Left forelimb (tissue), 1 donor: ENCODE results near the gene MREG.
"Not testable (repeated sequence)": the region's sequence is repeated elsewhere in the genome, so short reads cannot be mapped to it uniquely, and the experiment has no call there.

Experiments
- DNase-seq: peaks from one replicate; pipeline ENCODE4 v3.0.0-alpha.2; 2018; ENCODE audit warnings: low spot score

The MREG gene

DNA sequence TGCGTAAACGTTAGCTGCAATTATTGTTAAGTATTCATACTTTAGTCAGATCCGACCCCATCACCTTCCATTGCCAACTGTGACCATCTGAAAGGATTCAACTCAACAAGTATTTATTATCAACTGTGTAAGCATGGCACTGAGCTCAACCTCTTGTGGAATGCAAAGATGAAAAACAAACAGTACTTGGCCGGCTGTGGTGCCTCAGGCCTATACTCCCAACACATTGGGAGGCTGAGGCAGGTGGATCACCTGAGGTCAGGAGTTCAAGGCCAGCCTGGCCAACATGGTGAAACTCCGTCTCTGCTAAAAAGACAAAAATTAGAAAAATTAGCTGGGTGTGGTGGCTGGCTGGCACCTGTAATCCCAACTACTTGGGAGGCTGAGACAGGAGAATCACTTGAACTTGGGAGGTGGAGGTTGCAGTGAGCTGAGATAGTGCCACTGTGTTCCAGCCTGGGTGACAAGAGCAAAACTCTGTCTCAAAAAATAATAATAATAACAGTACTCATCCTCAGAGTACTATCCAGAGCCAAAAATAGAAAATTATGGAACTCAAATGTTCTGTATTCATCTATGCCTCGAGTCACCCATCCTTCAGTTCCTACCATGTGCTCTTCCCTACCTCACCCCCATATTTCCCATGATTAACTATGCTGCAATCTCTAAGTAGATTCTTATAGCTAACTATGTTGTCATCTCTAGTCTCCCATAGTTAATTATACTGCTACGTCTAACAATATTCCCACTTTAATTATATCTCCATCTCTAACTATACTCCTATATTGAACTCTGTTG is 8.6 kb upstream of the MREG start:
- DNase-seq: no peak

DNA sequence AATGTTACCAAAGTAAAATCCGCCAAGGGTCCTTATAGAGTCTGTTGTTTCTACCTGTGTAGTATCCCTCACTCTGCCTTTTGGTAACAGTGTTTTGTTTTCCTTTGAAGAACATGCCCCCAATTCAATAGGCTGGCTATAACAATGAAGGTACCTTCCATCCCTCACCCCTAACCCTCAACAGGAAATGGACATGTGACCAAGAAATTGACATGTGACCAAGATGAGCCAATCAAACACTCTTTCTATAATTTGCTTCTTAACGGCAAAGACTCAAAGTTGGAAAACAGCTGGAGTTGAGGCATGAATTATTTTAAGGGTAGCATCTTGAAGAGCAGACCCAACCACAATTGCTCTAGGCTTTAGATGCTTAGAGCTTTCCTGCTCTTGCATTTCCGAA is 5.4 kb upstream of the MREG start:
- no peak for DNase-seq

DNA sequence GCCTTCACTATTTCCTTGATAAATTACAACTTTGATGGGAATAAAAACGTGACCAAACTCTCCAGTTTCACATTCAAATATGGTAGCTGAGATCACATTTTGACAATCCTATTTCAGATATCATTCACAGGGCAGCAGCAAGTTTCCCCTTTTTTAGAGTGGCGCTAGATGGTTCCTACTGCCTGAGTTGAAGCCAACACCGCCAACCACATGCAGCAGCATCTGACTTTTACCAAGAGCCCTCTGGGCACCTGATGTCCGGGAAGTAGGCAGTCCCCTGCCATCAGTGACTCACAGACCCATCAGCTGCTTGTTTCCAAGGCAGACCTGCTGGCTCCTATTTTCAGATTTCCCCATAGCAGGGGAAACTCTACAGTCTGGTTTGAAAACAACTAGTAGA is 4.0 kb upstream of the MREG start:
- DNase-seq: no peak

DNA sequence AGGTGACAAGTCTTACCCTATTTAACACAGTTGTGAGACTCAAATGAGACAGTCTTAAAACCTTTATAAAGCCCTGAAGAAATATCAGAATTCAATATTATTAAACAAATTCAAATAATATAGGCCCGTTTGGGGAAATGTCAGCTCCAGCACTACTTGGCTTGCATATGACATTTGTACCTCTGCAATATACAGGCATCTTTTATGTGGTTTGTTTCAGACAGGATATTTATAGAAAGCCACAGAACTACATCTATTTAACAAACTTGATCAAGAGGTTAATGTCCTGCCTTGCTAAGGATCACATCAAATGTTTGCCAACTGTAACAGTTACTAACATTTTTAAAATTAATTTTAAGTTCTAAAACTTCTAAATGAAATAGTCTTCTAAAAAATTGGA is 3.2 kb upstream of the MREG start:
- DNase-seq: no peak

DNA sequence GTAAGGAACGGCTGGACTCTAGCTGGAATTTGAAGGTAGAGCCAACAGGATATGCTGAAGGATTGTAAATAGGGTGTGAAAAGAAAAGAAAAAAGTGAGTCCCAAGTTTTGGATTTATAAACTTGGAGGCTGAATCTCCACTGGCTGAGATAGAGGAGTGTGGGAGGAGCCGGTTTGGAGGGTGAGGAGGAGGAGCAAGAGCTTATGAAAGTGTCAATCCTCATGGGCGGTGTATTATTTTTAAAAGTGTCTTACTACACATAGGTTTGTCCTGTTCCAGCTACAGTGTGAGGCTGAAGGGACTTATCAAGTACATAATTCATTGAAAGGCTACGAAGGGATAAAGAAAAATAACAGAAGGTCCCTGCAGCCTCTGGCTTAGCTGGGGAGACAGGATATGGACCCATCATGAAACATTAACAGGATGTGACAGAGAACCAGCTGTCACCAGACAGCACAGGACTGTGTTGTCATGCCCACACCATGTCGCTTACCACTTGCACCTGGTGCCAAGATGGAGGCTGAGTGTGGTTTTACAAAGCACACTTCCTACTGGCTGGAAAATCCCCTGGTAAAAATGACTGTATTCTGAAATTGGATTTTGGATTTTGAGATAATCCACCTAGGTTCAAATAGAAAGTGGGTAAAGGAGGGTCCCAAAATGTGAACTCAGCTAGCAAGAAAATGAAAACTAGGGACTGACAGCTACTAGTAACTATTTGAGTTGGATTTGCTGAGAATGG is 2.5 kb upstream of the MREG start:
- no peak for DNase-seq

DNA sequence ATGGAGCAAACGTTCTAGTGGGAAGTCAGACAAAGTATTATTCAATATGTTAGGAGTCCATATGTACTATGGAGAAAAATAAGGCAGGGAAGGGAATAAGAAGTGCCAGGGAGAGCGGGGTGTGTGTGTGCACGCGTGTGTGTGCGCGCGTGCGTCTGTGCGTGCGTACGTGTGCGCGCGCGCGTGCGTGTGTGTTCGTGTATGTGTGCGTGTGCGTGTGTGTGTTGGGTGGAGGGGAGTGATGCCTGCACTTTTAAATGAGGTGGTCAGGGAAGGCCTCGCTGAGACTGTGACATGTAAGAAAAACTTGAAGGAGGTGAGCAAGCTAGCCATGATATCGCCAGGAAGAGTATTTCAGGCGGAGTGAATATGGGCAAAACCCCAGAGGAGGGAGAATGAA is 1.6 kb upstream of the MREG start:
- no peak for DNase-seq

DNA sequence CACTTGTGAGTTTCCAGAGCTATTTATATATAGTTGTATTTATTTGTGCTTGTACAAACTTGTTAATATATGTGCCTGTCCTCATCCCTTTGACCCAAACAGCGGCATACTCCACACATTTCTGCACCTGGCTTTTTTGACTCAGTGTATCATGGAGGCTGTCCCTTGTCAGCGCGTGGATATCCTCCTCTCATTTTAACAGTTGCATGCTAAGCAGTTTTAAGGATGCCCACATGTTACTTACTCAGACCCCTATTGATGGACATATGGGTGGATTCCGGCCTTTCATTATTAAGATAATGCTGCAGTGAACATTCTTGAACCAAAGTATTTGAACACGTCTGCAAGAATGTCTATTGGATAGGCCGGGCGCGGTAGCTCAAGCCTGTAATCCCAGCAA is 655 bp upstream of the MREG start:
- DNase-seq: no peak

DNA sequence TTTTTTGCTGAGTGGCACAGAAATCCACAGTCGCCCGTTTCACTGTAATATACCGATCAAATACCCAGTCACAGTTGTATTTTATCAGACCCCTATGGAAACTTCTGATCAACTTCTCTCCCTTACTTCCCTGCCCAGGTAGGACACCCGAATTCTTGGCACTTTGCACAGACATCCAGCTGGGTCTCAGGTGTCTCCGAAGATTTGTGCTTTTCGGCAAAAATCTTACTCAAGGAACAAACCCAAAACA is 596 bp downstream of the MREG start:
- no peak for DNase-seq

DNA sequence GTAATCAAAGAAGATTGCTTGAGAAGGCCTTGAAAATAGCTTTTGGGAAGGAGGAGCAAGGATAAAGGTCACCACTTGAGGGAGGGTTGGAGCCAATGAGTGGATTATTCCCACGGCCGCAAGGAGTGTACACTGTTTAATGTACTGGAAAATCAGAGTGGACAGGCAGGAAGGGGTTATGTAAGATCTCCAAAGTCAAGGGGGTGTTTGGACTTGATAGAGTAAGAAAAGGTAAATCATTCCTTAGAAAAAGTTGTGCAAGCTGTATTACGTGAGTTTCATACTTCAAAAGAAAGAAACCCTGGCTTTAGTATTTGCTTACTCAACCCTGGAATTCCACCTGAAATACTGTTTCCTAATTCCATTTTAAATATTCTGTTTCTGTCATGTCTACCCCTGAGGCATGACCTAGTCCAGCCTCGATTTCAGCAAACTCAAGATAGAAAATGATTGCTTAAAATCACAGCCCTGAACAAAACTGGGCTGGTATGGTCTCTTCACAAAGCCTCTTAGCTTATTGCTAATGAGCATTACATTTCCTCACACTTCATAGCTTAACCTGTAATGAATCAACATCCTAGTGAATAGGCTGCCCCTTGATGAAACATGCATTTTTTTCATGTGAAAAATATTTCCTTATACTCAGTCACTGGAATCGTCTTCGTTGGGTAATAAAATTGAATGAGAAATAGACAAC is 1.1 kb downstream of the MREG start:
- DNase-seq: no peak

DNA sequence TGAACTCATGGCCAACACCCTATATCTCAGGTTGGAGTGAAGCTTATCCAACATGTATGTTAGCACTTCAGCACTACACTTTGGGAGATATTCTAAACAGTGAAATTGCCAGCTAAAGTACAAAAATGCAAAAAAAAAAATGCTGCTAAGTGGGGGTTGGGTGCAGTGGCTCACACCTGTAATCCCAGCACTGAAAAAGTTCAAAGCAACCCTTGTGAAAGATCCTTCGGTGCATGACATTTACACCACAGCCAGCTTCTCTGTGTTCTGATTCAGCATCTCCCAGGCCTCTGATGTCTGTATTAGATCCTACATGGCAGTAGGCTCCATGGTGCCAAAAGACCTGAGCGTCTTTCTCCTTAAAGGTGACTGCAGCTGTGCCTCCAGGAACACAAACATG is 4.1 kb downstream of the MREG start:
- DNase-seq: not testable (repeated sequence)

DNA sequence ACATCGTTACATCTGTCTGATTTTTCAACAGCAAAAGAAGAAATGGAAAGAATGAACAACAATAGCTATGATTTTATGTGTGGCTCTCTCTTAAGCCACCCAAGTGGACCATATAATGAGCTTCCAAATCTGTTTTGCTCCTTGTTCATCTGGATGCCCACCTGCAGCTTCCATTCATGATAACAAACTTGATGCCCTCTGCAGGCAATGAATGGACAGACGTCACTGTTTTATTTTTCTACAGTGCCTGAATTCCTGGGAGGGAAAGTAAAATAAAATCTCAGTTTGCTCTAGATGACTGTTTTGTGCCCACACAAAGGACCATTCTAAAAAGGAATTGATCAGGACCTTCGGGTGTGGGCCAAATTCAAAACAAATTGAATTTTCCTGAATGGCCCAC is 5.0 kb downstream of the MREG start:
- no peak for DNase-seq

DNA sequence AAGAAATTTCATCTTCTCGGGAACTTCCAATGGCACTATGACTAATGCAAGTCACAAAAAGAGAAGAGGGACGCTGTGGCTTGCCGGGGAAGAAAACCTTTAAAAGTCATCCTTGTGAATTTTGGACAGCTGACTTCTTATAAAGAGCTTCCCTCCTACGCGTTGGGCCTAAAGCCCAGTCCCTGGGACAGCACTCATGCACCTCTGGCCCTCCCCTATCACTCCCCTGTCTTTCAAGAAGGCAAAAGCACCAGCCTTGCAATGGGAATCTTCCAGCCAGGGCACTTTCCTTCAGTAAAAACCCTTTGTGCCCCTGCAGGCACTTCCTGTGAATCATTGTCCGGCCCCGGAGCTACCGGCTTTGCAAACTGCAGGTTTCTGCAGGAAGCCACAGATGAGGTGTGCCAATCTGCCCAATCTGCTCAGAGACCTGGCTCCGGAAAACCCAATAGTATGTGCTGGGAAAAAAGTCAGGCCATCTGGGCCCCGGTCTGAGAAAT is 7.1 kb downstream of the MREG start:
- DNase-seq: no peak

DNA sequence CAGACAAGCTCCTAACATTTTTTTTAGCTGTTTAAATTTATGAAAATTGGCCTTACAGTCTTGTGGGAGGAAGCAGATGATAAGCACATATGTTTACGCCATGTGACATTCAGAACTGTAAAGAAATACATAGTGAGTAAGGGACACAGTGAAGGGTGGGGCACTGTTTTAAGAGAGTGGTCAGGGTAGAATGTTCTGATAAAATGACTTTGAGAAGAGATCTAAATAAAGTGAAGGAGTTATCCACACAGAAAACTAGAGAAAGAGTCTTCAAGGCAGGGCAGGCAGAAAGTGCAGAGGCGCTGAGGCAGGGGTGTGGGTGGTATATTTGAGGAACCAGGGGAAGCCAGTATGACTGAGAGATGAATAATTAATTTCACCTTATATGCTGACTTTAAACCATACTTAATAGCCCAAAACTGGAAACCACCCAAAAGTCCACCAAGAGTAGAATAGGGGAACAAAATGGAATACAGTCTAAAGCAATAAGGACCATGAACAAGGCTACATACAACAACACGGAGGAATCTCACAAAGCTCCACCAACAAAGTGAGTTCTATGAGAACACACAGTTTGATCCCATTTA is 8.6 kb downstream of the MREG start:
- no peak for DNase-seq

DNA sequence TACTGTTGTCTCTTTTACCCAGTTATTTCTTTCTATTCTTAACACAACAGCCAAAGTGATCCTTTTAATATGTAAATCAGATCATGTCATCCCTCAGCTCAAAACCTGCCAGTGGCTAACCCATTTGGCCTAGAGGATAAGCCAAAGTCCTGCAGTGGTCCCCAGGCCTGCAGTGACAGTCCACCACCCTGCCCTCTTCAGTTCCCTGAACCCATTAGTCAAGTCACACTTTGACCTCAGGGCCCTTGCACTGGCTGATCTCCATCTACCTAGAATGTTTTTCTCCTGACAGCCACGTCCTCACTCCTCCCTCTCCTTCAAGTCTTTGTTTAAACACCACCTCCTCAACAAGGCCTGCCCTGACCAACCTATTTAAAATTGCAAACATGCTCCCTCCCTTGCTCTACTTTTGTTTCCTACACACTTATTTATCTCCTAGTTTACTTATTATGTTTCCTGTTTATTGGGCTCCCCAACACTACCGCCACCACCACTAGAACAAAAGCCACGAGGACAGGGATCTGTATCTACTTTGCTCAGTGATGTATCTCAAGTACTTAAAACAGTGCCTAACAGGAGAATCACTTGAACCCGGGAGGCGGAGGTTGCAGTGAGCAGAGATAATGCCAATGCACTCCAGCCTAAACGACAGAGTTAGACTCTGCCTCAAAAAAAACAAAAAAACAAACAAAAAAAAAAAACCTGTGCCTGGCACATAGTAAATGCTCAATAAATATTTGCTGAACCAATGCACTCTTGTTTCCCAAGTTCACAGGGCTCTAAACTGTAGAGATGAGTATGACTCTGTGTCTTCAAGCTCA is 9.3 kb downstream of the MREG start:
- DNase-seq: no peak

DNA sequence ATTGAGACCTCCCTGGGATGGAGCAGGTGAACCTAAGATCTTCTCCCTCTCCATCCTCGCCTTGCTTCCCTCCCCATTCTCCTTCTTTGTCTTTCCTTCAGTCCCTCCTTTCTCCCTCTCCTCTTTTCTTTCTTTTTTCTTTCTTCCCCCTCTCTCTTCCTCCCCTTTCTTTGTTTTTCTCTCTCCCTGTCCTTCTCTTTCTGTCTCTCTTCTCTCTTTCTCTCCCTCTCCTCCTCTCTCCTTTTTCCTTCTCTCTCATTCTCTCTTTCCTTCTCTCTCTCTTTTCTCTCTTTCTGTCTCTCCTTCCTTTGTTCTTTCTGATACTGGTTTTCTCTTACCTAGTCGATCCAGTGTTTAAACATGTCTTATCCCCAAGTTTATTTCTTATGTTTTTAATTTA is 10.7 kb downstream of the MREG start:
- DNase-seq: no peak

DNA sequence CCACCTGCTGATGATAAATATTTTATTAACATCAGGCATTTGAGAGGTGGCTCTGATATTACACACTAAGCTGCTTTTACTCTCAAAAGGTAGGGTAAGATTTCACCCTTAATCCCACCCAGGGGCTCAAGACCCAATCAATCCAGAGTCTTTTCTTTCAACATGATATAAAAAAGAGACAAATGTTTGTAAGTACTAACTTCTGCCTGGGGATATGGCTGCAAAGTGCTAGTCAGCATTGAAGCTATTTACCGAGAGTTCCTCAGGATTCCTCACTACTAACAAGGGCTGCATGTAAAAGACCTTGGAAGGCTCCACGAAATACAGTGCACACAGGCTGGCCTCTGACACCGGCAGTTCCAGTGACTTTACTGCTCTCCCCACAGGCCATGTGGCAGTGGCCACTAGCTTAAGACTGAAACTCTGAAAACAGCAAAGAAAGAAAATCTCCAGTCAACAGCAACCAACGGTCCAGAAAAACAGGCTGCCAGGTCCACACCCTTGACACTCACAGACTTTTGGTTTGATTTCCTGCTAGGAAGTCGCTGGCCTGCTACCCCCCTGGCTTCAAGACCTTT is 11.2 kb downstream of the MREG start:
- no peak for DNase-seq

DNA sequence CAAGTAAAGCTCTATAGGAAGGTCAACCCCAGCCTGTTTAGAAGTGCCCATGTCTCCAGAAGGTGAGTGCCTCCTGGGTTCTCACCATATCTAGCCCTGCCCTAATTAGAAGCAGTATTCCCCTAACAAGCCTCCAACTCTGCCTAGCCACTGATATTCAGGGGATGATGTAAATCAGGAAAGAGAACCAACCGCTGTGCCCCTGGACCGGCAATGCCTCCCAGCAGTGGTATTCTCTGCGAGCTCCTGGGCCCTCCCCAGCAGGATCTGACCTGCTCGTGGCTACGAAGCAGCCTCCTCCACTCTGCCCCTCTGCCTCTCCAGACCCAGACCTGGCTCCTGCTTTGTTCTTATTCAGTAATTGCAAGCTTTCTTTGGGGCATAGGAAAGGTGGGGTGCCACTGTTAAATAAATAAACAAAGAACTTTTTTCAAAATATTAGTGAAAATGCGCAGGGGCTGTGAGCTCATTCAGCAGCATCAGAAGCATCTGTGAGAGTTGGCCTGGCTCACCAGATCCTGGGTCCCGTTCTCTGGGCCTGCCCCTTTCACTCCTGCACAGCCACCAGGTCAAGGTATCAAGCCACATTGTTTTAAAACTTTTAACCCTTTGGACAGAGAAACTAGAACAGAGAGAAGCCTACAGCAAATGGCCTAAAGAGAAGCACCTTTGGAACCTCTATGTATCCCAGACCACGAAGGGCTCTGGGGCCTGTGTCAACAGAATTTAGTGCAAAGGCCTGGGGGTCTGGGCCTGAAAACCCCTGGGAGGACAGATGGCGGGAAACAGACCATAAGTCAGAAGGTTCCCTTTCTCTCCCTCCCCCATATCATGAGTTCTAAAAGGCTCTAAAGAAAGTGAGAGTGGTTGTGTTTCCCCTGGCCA is 11.9 kb downstream of the MREG start:
- DNase-seq: no peak

DNA sequence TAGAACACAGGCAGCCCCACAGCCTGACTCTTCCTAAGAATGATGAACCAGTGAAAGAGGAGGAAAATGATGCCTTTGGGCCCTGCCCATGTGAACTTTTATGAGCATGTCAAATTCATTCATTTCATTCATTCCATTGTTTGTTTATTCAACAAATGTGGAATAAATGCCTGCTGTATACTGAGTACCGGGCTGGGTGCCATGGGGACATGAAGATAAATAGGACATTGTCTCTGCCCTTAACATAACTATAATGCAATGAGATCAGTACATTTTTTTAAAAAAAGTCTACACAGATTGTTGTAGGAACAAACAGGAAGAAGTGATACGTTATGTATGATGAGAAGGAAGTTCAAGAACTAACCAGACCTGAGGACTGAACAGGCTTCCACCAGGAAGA is 14.7 kb downstream of the MREG start:
- DNase-seq: no peak

DNA sequence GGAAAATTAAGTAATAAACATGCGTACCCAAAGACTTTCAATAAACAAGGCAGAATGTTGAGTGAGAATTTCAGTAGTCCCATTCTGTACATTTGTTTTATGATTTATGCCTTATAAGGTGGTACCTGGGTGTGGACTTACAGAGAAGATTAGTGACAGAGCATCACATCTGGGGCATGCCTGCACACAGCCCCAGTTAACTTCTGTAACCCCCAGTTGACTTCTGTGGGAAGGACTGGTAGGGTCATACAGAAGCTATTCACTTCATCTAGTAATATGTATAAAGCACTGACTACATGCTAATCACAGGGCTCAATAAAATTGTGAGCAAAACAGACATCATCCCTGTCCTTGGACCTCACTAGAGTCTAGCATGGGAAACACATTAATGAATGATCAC is 16.1 kb downstream of the MREG start:
- no peak for DNase-seq

DNA sequence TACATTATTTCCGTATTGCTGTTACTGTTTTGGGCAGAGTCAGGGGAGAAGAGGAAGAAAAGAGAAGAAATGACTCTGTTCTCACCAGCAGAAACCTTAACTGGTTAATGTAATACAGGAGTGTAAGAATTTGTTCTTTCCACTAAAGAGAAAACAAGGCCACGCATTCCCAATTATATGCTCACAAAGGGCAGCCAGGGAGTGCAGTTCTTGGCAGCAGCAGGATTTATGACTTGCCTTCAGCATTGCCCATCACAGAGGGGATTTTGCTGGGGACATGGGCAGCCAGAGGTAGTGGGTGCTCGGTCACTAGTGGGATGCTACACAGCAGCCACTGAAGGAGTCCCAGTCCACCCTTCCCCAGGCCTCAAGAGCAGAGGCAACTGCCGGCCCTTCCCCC is 18.4 kb downstream of the MREG start:
- DNase-seq: no peak
